HG02943 (cell line): ENCODE results near the gene MGLL.

ENCODE experiments used
- ATAC-seq: cut with Tn5 transposase; IDR thresholded peaks from one replicate; pipeline ENCODE4 v1.9.1; 2021; ENCODE audit warnings: mild to moderate bottlenecking, low read depth, moderate library complexity; ENCODE audit not compliant: unreplicated experiment

The MGLL gene

DNA sequence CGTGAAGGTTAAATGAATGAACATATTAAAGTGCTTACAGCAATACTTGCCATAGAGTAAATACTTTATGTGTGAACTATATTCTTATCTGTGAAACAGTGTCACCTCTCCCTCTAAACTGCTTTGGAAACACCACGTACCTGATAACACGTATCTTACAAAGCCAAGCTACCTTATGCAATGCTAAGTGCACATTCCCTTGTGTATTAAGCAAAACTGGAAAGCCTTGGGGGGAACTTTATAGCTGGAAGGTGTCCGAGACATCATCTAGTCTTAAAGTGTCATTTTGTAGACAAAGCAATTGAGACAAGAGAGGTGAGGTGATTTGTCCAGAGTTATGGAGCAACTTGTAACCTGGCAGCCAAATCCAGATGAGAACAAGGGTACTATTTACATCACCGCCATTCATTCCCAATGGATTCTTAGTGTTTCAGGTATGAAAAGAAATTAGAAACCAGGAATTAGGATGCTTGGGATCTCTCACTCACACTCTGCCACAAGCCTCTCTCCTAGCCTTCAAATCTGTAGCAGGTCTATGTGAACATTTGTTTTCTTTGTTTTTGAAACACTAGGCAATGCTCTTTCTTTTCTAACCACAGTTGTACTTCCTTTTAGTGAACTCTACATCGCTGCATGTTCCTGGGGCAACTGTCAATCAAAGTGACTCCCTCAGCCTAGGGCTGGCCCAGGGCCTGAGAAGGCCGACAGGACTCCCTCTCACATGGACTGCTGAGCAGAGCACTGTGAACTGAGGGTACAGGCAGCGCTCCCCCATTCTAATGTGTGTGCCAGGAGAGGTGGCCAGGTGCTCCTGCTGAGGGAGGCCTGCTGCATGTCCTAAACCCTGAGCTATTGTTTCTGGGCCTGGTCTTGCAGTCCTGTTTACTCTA, 13.9 kb upstream of the MGLL start:
- peak; percentile 88 for ATAC-seq

DNA sequence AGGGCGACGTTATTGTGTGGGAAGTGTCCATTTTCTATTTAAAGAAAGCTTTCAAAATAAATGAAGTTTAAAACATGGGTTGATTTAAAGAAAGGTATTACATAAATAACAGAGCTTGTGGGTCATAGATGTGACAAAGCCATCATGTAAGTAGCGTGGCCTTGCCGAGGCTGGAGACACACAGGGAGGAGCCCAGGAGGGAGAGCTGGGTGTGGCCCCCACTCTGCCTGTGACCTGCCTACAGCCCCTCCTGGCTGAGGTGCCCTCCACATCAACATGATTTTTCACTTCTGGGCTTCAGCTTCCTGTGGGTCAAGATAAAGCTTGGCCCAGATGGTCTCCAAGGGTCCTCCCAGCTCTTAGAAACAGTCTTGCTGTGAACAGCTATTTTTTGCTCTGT, 12.5 kb upstream of the MGLL start:
- ATAC-seq: no peak

DNA sequence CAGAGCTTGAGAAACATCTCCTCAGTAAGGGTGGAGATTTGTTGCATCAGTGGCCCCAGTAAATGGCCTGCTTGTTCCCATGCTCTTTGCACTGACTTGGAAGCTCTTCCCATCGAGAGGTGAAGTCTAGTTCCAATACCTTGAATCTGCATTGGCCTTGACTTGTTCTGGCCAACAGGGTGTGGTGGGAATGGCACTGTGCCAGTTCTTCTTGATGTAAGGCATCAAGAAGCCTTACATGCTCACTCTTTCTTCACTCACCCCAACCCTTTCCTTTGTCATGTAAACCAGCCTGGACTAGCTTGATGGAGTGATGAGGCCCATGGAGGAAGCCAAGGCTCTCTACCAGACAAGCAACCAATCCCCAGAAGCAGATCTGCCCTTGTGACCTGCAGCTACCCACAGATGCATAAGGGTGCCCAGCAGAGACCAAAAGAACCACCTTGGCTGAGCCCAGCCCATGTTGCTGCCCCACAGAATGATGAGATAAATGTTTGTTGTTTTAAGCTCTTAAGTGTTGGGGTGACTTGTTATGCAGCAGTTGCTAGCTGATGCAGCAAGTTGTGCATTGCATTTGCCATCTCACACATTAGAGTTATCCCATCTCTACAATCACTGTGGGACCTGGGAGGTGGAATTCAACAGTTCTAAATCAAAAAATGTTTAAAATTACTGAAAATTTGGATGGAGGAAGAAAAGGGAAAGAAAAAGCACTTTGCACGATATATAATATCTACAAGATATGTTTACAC, 11.1 kb upstream of the MGLL start:
- no peak for ATAC-seq

DNA sequence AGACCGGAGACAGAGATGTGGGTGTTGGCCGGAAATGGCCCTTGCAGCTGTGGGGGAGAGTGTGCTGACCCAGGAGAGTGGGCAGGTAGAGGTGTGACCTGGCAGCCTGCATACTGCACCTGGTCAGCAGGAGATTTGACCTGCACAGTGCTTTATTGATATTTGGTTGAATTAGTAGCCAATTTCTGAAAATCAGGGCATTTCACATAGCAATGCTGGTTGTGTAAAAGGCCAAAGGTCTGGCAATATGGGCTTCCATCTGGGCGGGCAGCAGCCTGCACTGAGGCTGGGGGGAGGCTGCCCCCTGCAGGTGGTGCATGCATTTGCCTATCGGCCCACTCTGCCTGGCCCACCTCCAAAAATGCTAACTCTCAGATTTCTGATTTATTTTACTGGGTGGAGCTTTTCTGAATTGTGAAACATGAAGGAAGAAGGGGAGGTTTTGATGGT, 9.4 kb upstream of the MGLL start:
- ATAC-seq: no peak

DNA sequence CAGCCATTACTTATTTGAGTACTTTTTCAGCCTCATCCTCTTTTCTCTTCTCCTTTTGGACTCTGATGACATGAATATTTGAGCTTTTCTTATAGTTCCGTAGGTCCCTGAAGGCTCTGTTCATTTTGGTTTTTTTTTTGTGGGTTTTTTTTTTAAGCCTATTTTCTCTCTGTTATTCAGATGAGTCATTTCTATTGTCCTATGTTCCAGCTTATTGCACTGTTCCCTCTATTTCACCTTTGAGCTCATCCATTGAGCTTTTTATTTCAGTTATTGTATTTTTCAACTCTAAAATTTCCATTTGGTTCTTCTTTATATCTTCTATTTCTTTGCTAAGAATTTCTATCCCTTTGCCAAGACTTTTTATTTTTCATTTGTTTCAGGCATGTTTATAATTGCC, 7.2 kb upstream of the MGLL start:
- ATAC-seq: no peak

DNA sequence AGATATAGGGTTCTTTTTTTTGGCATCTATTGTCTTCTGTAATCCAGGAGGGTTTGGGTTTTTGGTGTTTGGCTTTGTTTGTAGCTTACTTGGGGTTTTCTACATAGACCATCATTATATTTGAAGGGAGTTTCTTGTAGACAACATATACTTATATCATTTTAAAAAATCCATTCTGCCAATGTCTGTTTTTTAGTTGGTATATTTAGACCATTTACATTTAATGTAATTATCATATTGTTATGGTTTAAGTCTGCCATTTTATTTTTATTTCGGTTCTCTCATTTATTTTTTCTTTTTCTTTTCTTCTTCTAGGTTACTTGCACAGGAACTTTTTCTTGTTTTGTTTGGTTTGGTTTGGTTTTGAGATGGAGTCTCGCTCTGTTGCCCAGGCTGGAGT, 5.5 kb upstream of the MGLL start:
- no peak for ATAC-seq

DNA sequence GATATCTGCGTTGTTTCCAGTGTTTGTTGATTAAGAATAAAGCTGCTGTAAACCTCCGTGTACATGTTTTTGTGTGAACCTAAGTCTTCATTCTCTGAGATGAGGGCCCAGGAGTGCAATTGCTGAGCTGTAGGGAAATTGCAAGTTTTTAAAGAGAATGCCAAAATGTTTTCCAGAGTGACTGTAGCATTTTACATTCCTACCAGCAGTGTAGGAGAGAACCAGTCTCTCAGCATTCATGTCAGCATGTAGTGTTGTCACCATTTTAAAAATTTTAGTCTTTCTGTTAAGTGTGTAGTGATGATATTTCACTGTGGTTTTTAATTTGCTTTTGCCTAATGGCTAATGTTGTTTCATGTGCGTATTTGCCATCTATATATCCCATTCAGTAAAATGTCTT, 3.4 kb upstream of the MGLL start:
- ATAC-seq: no peak

DNA sequence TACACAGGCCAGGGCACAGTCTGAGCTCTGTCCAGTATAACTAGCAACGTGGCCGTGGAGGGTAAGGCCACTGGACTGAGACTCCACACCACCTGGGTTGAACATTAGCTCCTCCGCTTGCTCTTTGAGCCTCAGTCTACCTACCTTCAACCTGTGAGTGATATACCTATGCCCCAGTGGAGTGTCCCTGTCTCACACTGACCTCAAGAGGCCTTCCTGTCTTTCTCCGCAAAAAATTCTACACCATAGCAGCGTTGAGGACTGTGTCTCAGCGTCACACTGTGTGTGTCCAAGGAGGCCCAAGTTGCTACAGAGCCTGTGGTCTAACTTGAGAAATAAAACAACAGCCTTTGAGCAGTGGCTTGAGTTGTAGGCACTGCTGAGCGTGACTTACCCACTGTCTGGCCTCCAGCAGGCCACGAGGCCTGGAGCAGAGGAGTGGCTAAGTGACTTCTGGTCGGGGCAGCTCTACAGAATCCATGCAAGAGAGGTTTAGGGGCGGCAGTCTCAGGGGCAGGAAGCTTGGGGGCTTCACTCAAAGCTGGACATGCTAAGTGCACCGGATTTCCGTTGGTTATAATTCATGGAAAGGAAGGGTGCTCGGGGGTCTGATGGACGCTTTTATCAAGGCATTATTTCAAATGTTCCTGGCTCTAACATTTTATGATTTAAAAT, 2.0 kb upstream of the MGLL start:
- ATAC-seq: no peak

DNA sequence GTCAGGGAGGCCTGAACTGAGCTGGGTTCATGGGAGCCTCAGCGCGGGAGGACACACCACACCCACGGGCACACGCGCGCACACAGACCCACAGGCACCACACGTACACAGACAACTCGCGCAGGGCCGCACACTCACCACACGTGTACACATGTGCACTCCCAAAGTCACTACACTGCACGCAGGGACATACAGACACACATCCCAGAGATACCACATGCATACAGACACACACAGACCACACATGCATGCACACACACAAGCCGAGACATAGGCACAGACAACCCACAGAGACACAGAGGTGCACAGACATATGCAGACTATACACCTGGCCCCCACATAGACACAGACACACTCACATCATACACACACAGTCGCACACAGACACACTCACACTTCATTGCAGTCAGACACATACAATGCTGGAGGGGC, 1.1 kb upstream of the MGLL start:
- ATAC-seq: no peak

DNA sequence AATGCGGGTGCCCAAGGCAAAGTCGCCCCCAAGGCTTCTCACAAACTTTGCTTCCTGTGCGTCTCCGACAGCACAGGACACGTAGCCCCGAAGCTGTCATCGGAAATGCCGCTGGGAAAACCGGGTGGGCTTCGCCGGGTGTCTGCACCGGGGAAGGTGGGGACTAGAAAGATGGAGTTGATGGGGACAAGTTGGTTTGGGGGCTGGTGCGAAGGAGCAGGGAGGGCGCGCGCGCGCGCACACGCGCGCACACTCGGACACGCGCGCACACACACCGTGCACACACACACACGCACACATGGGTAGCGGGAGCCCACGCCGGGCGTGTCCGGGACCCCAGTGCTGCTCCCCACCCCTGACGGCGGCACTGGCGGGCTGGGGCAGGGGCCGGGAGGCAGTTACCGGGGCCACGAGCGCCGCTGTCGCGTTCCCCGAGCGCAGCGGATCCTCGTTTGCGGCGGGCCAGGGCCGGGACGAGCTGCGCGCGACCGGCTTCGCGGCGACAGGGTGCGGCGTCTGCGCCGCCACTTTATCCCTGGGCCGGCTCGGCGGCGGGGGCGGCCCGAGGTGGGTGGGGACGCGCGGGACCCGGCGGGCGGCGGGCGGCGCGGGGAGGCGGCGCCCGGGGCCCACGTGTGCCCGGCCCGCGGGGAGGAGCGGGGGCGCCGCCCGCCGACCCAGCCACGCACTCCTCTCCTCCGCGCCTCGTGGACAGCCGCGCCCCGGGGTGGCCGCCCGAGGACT, 539 bp upstream of the MGLL start:
- no peak for ATAC-seq

DNA sequence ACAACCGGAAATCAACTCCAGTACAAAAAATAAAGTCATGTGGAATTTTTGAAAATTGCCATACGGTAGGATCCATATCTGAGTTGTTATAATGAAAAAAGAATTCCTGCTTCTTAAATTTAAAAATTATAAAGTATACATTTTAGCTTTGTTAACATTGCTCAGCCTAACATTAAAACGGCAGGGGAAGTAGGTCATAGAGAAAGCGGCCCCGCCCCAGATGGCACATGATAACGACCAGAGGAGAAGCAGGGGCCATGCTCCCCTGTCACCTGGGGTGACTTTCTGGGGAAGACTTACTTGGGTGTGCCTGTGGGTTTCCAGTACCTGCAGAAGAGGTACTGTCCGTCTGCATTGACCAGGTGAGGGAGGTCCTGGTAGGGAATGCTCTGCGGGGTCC, 921 bp downstream of the MGLL start:
- no peak for ATAC-seq

DNA sequence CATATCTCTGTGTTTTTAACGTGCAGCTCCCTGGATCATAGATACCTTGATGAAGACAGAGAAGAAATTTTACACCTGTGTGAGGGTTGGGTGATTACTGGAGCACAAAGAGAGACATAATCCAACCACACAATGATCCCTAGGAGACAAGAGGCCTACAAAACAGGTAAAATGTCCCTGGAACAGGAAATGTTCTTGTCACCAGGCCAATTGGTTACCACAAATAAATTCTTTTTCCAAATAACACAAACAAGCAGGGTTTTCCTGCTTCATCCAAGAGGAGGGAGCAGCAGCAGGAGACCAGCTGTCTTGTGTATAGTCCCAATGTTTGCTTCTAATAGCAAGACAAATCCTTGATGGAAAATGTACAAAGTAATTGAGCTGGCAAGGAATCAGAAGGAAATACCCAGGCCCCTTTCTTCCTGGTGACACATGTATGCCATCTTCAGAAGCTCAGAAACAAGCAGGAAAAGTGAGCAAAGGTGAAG, 1.4 kb downstream of the MGLL start:
- no peak for ATAC-seq

DNA sequence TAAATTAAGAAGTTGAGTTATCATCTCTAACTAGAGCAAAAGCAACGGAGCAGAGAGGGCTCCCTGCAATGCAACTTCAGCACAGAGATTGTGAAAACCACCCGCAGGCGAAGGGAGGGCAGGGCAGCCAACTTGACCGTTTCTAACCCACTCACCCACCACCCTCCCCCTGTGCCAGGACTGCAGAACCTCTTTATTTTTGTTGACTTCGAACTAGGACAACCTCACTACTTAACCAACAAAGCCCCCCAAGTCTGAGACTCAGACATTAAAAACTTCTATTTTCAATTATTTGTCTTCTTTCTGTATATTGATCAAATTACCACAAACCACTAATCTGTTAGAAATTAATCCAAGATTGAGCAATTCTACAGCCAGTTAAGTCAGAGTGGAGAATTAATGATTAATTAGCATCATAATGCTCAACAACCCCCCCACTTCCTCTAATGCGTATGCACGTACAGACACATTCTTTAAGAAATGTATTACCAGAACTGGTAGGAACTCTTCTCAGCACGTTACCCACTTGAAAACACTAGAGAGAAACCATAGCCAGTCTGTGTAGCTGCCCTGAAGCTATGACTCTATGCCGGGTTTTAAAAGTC, 2.0 kb downstream of the MGLL start:
- no peak for ATAC-seq

DNA sequence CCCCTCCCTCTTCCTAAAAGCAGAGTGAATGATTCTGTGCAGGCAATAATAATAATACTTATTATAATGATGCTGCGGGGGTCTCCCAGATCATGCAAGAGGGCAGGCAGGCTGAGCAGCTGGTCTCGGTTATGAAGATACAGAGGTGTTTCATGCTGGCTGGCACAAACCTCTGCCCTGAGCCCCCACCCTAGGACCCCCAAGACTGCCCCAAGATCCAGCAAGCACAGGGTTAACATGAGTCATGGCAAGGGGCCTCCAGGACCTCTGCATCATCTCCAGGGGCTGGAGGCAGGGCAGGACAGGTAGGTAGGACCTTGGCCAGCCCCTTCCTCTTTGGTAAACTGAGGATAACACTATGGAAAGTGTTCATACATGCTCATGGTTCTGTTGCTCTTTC, 2.7 kb downstream of the MGLL start:
- ATAC-seq: no peak

DNA sequence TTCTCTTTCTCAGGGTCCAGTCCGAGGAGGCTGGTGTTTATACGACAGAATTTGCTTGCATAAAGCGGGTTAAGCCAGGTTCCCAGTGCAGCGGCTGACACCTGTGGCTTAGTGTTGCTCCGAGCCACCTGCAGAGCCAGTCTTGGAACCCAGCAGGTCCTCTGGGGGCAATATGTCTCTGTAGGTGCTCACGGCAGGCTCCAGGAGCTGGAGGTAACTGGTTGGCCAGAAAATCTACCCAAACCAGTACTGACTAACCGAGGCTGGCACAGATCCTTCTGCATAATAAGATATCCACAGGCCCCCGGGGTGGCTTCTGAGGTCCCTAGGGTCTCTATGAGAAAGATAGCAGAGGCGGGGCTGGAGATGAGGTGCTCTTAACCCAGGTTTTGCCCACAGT, 3.2 kb downstream of the MGLL start:
- no peak for ATAC-seq

DNA sequence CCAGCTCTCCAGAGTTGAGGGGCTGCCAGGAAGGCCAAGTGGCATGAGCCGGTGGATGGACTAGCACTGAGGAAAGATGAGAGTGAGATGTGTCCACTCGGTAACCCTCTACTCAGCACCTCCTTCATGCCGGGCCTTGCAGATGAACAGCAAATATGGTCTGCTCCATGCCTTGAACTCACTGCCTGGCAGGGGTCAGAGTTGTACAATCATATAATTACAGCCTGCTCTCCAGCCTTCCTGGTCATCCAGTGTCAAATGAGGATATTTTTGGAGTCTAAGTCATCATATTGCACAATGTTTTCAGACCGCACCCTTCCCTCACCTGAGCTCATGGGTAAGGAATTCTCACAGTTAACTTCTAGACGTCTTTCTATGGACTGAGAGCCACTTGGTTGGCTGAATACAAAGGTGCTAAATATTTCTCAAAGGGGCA, 4.9 kb downstream of the MGLL start:
- no peak for ATAC-seq

DNA sequence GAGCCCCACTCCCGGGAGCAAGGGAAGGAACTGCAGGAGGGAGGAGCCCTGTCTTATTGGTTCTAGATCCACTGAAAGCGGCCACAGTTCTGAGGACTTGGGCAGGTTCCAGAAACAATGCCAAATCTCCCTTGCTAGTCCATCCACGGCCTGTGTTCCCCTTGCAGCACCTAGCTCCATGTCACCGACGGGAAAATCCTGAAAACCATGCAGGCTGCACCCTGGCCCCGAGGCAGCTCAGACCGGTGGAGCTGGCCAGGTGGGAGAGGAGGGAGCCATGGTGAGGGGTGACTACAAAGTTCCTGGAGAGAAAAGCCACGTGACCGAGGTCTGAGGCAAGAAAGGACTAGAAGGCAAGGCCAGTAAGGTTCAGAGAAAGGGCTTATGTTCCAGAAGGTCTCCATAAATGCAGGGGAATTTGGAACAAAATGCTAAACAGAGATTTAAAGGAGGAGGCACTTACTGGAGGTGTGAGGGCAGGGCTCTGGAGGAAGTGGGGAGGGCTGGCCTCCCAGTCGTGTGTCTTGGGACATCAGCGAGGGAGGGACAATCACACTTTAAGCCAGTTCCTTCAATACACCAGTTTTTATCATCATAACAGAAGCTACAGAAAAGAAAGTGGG, 5.4 kb downstream of the MGLL start:
- ATAC-seq: no peak

DNA sequence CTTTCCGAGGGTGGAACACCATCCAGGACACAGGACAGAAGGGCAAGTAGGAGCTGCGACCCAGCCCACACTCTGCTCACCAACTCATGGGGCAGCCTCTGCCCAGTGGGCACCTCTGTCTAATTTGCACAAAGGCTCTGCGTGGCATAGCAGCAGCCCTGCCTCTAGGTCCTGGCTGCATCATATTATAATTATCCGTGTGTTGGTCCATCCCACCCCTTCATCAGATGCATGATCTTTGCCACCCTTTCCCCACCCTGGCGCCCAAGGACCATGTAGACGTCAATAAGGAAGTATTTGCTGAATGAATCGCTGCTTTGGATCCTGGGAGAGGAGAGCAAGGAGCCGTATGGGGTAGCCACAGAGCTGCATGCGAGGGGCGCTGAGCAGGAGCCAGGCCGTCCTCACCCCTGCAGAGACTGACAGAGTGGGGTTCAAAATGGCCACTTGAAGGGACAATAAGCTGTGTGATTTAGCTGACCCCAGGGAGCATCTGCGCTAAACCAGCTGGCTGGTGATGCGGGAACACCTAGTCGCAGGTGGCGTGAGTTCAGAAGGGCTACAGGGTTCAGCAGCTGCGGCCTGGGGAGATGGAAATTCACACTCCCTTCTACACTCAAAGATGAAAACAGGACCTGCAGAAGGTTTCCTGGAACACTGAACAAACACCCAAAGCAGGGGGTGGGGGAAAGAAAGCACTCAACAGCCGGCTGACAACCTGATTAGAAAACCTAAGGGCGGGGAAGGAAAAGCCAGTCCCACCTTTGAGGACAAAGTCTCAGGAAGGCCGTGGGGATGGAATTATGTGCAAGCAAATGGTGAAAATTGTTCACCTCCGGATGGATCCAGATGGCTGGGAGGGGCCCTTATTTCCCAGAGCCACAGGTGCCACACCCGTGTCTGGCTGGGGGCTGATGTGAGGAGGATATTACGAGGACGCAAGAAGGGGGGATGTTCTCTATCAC, 6.4 kb downstream of the MGLL start:
- no peak for ATAC-seq
